GM12873 (cell line): ENCODE results near the gene NSUN6.

Source experiments
- CTCF ChIP-seq: IDR thresholded peaks from 2 replicates; pipeline ENCODE4 v1.5.1; 2012; ENCODE audit warnings: low read depth, mild to moderate bottlenecking, moderate library complexity, low read length, control low read depth; ENCODE audit not compliant: insufficient read depth; ENCODE audit errors: missing control alignments

The NSUN6 gene

GRCh38 chr10:18533896-18534295 lies 117.5 kb downstream of the NSUN6 start:
- TF ChIP-seq CTCF = no peak

GRCh38 chr10:18532881-18533535 lies 118.4 kb downstream of the NSUN6 start:
- TF ChIP-seq CTCF = no peak

GRCh38 chr10:18528292-18528691 lies 123.1 kb downstream of the NSUN6 start:
- no peak for TF ChIP-seq CTCF

- no peak for TF ChIP-seq CTCF
Observed at GRCh38 chr10:18527687-18528086, 123.7 kb downstream of the NSUN6 start.

- TF ChIP-seq CTCF = no peak
Observed at GRCh38 chr10:18523858-18524257, 127.5 kb downstream of the NSUN6 start.

GRCh38 chr10:18523025-18523424 lies 128.4 kb downstream of the NSUN6 start:
- no peak for TF ChIP-seq CTCF

GRCh38 chr10:18516851-18517250 lies 134.5 kb downstream of the NSUN6 start:
- no peak for TF ChIP-seq CTCF
